Measurements from ENCODE around the gene SLC5A4.
"Not testable (repeated sequence)": the region's sequence is repeated elsewhere in the genome, so short reads cannot be mapped to it uniquely, and the experiment has no call there.

The SLC5A4 gene

DNA sequence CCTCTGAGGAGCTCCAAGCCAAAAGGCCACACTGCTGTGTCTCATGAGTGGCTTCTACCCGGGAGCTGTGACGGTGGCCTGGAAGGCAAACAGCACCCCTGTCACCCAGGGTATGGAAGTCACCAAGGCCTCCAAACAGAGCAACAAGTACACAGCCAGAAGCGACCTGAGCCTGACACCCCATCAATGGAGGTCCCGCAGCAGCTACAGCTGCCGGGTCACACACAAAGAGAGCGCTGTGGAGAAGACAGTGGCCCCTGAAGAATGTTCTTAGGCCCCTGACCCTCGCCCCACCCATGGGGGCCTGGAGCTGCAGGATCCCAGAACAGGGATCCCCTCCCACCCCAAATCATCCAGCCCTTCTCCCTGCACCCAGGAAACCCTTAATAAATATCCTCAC, 55.2 kb downstream of the SLC5A4 start:
- DNase-seq (ENCODE audit: low read depth in 2 of 2) = no peak

DNA sequence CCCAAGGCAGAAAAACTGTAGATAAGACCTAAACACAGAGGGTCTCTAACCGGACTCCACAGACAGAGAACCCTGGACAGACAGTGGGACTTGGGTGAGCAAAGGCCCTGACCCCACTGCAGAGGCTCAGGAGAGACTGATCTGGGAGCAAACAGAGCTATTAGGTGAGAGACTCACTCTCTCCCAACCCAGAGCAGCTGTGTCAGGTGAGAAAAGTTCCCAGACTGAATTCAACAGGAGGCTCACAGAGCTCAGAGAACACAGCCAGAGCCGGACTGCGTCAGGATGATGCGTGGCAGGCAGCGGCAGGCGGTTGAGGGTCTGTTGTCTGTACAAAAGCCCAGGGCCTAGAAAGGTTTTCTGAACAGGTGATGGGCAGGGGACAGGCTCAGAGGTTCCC, 55.8 kb downstream of the SLC5A4 start:
- no peak for DNase-seq (ENCODE audit: low read depth in 2 of 2)

DNA sequence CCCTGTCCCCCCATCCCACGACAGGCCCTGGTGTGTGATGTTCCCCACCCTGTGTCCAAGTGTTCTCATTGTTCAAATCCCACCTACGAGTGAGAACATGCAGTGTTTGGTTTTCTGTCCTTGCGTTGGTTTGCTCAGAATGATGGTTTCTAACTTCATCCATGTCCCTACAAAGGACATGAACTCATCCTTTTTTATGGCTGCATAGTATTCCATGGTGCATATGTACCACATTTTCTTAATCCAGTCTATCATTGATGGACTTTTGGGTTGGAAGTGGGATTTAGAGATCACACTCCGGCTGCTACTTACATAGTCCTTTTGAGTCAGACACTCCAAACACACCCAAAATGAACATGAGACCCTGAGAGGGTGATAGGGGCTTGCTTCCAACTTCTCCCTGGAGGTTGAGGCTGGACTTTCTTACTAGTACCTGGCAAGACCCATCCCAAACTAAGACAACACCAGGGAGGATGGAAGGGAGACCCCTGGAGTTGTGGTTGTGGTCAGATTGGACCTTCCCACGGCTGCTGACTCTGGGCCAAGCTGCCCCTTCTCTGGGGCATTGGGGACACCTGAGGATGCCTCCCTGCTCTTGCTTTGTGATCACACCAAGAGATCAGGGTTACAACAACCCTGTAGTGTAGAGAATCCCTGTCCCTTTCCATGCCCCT, 57.5 kb downstream of the SLC5A4 start:
- not testable (repeated sequence) for DNase-seq (ENCODE audit: low read depth in 2 of 2)

DNA sequence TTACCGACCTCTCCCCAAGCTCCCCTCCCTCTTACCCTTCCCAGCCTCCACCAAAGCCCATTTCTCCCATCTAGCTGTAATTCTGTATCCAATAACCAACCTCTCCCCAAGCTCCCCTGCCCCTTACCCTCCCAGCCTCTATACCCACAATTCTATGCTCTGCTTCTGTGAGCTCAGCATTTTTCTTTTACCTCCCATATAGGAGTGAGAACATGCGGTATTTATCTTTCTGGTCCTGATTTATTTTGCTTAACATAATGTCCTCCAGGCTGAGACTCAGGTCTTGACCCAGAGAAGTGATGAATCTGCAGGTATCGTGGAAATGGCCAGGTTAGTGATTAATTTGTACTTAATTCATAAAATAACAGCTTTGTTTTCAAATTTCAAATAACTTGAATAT, 59.2 kb downstream of the SLC5A4 start:
- not testable (repeated sequence) for DNase-seq (ENCODE audit: low read depth in 2 of 2)

DNA sequence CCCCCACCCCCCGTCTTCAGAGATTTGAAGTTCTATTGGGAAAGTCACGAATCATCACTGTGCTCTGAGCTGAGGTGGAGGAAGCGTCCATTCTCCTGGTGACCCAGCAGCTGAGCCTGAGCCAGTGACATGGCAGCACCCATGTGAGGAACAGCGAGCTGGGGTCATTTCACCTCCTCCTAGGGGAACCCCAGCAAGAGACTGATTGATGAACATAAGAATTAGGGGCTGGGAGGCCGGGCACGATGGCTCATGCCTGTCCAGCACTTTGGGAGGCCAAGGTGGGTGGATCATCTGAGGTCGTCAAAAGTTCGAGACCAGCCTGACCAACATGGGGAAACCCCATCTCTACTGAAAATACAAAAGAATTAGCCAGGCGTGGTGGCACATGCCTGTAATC, 61.8 kb downstream of the SLC5A4 start:
- not testable (repeated sequence) for DNase-seq (ENCODE audit: low read depth in 2 of 2)

DNA sequence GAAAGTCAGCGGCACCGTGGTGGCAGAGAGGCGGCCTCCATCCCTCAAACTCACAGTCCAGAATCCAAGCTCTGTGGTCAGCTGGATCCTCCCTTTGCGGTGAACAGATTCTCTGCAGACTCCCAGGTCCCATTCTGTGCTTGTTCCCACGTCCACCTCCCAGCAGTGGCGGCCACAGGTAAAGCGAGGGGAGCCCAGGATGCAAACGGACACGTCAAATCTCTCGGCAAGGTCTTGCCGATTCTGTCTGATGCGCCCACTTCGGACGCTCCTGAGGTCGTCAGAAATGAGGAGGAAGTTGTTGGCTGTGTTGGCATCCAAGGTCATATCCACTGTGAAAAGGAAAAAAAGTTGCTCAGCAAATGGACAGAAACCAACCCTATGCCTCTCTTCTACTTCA, 64.1 kb downstream of the SLC5A4 start:
- DNase-seq (ENCODE audit: low read depth in 2 of 2) = not testable (repeated sequence)

DNA sequence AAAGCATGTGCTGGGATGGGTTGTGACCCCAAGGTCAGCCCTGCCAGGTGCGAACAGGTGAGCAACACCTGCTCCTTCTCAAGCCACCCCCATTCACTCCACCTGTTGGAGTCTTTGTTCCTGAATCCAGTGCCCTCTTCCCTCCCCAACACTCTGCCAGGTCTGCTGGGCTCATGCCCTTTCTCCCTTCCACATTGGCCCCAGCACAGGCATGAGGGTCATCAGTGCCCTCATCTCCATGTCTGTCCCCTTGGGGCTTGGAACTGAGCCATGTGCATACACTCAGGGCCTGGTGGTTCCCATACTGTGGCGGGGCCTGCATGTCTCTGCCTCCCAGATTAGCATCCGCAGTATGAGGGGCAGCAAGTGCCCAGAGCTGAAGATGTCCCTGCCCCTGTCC, 69.3 kb downstream of the SLC5A4 start:
- no peak for DNase-seq (ENCODE audit: low read depth in 2 of 2)

DNA sequence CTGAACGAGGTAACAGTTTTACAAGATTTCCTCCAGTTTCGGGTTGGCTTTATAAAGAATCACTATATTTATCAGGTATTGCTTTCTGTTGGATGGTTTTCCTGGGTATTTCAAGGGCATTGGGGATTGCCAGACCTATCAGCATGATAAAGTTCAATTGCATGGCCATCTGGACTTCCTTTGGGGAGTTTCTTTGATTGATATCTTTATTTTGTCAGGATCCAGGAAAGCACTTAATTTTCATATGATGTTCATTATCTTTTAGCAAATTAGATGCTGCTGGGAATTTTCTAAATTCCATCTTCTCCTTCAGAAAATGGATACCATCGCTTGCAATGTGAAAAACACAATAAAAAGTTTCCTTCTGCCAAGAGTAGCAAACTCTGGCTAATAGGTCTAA, 71.5 kb downstream of the SLC5A4 start:
- no peak for DNase-seq (ENCODE audit: low read depth in 2 of 2)

DNA sequence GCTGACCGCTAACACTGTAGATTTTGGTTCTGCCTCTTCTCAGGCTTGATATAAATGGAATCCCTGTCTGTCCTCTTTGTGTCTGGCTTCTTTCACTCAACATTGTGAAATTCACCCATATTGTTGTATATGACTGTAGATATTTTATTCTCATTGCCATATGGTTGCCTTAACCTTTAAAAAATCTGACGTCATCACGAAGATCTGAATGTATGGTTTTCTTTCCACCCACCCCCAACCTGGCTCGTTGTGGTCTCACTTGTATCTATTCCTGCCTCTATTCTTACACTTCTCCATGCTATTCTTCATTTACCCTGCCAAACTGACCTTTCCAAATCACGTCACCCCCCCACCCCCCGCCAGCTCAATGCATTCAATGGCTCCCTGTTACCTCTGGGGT, 74.1 kb downstream of the SLC5A4 start:
- no peak for DNase-seq (ENCODE audit: low read depth in 2 of 2)

DNA sequence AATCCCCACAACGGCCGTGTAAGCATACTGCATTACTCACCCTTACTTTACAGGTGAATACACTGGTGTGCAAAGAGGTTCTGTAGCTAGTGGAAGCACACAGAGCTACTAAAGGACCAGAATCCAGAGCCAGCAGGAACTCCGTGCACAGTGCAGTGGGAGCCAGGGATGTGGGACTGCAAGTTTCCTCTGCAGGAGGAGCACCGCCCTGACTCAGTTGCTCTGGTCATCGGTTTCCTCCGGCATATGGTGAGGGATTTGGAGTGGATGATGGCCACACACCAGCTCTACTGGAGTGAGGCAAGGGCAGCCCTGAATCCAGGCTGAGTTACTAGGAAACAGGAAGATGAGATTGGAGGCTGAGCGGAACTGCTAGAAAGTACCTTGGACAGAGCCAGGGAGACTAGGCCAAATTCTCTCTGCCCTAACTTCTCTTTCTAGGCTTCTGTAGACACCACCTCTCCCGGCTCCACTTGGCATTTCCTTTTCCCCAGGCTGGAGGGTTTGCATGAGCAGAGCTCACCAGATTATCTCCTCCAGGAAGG, 77.9 kb downstream of the SLC5A4 start:
- no peak for DNase-seq (ENCODE audit: low read depth in 2 of 2)

DNA sequence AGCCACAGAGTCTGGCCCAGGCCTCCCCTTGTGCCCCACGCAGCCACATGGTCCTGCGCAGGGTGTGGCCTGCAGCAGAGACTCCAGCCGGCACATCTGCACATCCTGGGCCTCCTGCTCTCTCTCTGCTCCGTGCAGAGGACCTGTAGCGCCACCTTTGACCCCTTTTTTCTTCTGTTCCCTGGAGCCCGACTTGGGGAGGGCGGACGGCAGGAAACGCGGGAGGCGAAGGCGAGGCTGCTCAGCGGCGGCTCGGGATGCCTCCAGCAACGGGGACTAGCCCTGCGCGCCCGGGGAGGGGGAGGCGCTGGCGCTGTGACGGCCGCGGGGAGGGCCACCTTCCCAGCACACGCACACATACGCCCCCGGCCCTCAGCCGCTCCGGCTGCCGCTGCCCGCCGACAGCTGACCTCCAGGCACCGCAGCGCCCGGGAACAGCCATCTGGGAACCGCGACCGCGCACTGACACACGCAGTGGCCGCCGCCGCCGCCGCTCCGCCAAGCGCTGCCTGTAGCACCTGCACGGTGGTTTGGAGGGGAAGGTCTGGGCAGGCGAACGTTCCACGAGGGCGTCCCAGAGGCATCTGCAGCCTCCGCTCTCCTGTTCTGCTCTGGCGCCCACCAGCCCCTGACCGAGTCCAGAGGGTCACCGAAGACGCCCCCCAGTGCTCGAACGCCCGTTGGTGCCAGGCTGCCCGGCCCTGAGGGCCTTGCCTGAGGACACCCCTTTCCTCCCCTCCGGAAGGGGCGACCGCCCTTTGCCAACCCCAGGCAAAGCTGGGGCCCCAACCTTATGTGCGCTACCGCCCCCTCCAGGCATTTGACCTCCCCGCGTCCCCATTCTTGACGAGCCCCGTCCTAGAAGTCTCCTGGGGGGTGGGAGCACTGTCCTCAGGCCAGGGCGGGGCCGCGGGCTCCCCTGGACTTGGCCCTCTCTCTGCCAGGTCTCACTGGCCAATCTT, 79.2 kb downstream of the SLC5A4 start:
- DNase-seq (ENCODE audit: low read depth in 2 of 2) = no peak

DNA sequence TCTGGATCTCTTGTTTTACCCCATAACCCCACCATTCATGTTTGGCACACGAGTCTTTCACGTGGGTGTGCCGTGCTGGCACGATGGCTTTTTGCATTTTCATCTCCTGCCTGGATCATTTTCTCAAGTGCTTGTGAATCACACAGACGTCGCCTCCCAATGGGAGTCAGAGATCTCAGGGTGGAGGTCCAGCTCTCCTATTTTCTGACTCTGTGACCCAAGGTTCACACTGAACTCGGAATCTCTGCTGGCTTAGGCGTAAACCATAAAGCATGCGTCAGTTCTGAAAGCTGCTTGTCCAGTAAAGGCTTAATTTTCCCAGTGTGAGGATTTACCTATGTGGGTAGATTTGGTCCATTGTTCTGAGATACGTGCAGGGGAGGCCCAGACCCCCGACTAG, 80.0 kb downstream of the SLC5A4 start:
- DNase-seq (ENCODE audit: low read depth in 2 of 2) = no peak
